H1 (cell line): ENCODE results near the gene NAV2. TPM values are rescaled to one million over a fixed set of nuclear protein-coding genes. Genes with fewer than 3 reads are reported as not detected.

Experiments used
- ASH2L ChIP-seq: fragments of 200-600, 300-600 bp; sonication (generic); IDR thresholded peaks from one replicate; pipeline ENCODE4 v1.7.1; 2017; ENCODE audit warnings: low read length
- KDM4A ChIP-seq: IDR thresholded peaks from one replicate; pipeline ENCODE4 v1.7.1; 2012; ENCODE audit warnings: low read depth, mild to moderate bottlenecking, moderate library complexity, low read length, inconsistent platforms; ENCODE audit not compliant: severe bottlenecking
- NANOG ChIP-seq: IDR thresholded peaks from 2 replicates; pipeline ENCODE4 v1.6.1; 2011; ENCODE audit warnings: low read length, low read depth, mild to moderate bottlenecking, inconsistent platforms; ENCODE audit not compliant: insufficient read depth, poor library complexity, severe bottlenecking
- YY1 ChIP-seq: IDR thresholded peaks from 2 replicates; pipeline ENCODE4 v1.6.1; 2011; ENCODE audit warnings: low read depth, mild to moderate bottlenecking, low read length
- polyA plus RNA-seq, 7 experiments: library from polyadenylated mRNA; depleted of rRNA in 3 of 7; stranded (reverse) in 5 of 7; unstranded in 2 of 7; fragments of >200 nt in 5 of 7; fragments of 200-250 nt in 2 of 7; gene quantifications; 1 replicate in 5 of 7; 2 replicates in 1 of 7; 4 replicates in 1 of 7; pipeline versions ENCODE4 v1.2.1 to v1.2.3, GENCODE V29; 2011 to 2013; ENCODE audit warnings: missing spikeins in 2 of 7, mixed read lengths in 2 of 7
- total RNA-seq: library from RNA; stranded (reverse); fragmentation: NEBNext Ultra II Directional; extraction: Animal tissue kit (Norgen Biotek cat#: 25700); gene quantifications from 2 replicates; pipeline ENCODE4 v1.2.1, GENCODE V29; 2021

NAV2 gene
- total and polyA plus RNA-seq, 2 of the 8 experiments (the other 6 are each of a cell fraction or from before 2014, with no cell fraction given): 35.6 to 73.6 TPM

DNA sequence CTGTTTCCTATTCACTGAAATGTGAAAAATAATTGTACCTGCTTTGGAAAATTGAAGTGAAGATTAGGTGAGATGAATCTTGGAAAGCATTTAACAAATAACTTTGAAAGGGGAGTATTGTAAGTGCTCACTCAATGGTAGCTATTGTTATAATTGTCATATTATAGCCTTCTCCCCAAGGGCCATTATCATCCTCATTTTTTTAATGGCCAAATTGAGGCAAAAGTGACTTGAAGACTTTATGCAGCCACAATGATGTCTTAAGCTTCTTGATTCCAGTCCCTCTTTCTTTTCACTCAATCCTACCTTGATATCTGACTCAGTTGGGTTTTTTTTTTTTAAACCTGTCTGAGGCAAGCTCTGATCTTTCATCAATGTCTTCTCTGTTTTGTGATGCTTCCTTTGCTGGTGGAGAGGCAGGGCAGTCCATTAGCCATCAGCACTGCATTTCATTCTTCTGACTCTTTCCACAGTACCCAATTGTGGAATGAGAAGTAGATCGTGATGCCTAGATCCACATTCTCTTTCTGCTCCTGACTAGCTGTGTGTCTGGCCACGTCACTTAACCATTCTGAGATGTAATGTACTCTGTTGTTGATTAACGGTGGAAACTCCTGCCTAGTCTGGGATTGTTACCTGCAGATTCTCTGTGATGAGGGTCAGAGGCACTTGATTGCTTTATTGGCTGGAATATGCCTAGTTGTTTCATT, 346.3 kb downstream of the NAV2 start (continued):
- TF ChIP-seq ASH2L (no peak), YY1 (no peak), KDM4A (no peak), NANOG (no peak)
